ENCODE results near the gene SMYD2. TPM values are rescaled to one million over a fixed set of nuclear protein-coding genes. Genes with fewer than 3 reads are reported as not detected.

SMYD2 gene
- total RNA-seq, 1 experiment from 2014 or later: 109 TPM

GRCh38 chr1:214295934-214296333 is 15.0 kb downstream of the SMYD2 start:
- DNase-seq (ENCODE audit: low read depth): no peak
- in situ Hi-C loops (cut with HindIII; ENCODE audit: low pct_unique_long_range_greater_than_20kb, low sequenced_read_pairs): no loop called here

GRCh38 chr1:214296860-214297745 is 16.1 kb downstream of the SMYD2 start:
- peak; percentile 64 for DNase-seq (ENCODE audit: low read depth)
- in situ Hi-C loops (cut with HindIII; ENCODE audit: low pct_unique_long_range_greater_than_20kb, low sequenced_read_pairs): no loop called here

- in situ Hi-C loops (cut with HindIII; ENCODE audit: low pct_unique_long_range_greater_than_20kb, low sequenced_read_pairs): no loop called here
- no peak for DNase-seq (ENCODE audit: low read depth)
Measured at GRCh38 chr1:214300149-214300780, 19.3 kb downstream of the SMYD2 start.

- in situ Hi-C loops (cut with HindIII; ENCODE audit: low pct_unique_long_range_greater_than_20kb, low sequenced_read_pairs): no loop called here
- DNase-seq (ENCODE audit: low read depth): no peak
Measured at GRCh38 chr1:214301526-214301925, 20.6 kb downstream of the SMYD2 start.

- in situ Hi-C loops (cut with HindIII; ENCODE audit: low pct_unique_long_range_greater_than_20kb, low sequenced_read_pairs): no loop called here
- no peak for DNase-seq (ENCODE audit: low read depth)
Measured at GRCh38 chr1:214303141-214303930, 22.4 kb downstream of the SMYD2 start.

- DNase-seq (ENCODE audit: low read depth): no peak
- in situ Hi-C loops (cut with HindIII; ENCODE audit: low pct_unique_long_range_greater_than_20kb, low sequenced_read_pairs): no loop called here
Measured at GRCh38 chr1:214305164-214305751, 24.3 kb downstream of the SMYD2 start.

- in situ Hi-C loops (cut with HindIII; ENCODE audit: low pct_unique_long_range_greater_than_20kb, low sequenced_read_pairs): no loop called here
- no peak for DNase-seq (ENCODE audit: low read depth)
Measured at GRCh38 chr1:214306269-214306668, 25.3 kb downstream of the SMYD2 start.

GRCh38 chr1:214310010-214310409 is 29.1 kb downstream of the SMYD2 start:
- in situ Hi-C loops (cut with HindIII; ENCODE audit: low pct_unique_long_range_greater_than_20kb, low sequenced_read_pairs): no loop called here
- DNase-seq (ENCODE audit: low read depth): no peak

- in situ Hi-C loops (cut with HindIII; ENCODE audit: low pct_unique_long_range_greater_than_20kb, low sequenced_read_pairs): no loop called here
- DNase-seq (ENCODE audit: low read depth): no peak
Measured at GRCh38 chr1:214310777-214311690, 30.1 kb downstream of the SMYD2 start.

GRCh38 chr1:214312530-214313051 is 31.6 kb downstream of the SMYD2 start:
- in situ Hi-C loops (cut with HindIII; ENCODE audit: low pct_unique_long_range_greater_than_20kb, low sequenced_read_pairs): no loop called here
- no peak for DNase-seq (ENCODE audit: low read depth)

GRCh38 chr1:214314178-214314843 is 33.4 kb downstream of the SMYD2 start:
- in situ Hi-C loops (cut with HindIII; ENCODE audit: low pct_unique_long_range_greater_than_20kb, low sequenced_read_pairs): no loop called here
- no peak for DNase-seq (ENCODE audit: low read depth)

GRCh38 chr1:214316593-214316992 is 35.6 kb downstream of the SMYD2 start:
- peak; percentile 78 for DNase-seq (ENCODE audit: low read depth)
- in situ Hi-C loops (cut with HindIII; ENCODE audit: low pct_unique_long_range_greater_than_20kb, low sequenced_read_pairs): no loop called here

GRCh38 chr1:214317300-214317699 is 36.3 kb downstream of the SMYD2 start:
- in situ Hi-C loops (cut with HindIII; ENCODE audit: low pct_unique_long_range_greater_than_20kb, low sequenced_read_pairs): no loop called here
- DNase-seq (ENCODE audit: low read depth): no peak

- in situ Hi-C loops (cut with HindIII; ENCODE audit: low pct_unique_long_range_greater_than_20kb, low sequenced_read_pairs): no loop called here
Measured at GRCh38 chr1:214317734-214318133, 36.8 kb downstream of the SMYD2 start.

GRCh38 chr1:214318356-214318755 is 37.4 kb downstream of the SMYD2 start:
- no peak for DNase-seq (ENCODE audit: low read depth)

More at GRCh38 chr1:214317734-214318133, 36.8 kb downstream of the SMYD2 start:
- DNase-seq (ENCODE audit: low read depth): no peak

GRCh38 chr1:214318956-214319736 is 38.2 kb downstream of the SMYD2 start:
- DNase-seq (ENCODE audit: low read depth): no peak
- in situ Hi-C loops (cut with HindIII; ENCODE audit: low pct_unique_long_range_greater_than_20kb, low sequenced_read_pairs): no loop called here

More at GRCh38 chr1:214318356-214318755, 37.4 kb downstream of the SMYD2 start:
- in situ Hi-C loops (cut with HindIII; ENCODE audit: low pct_unique_long_range_greater_than_20kb, low sequenced_read_pairs): no loop called here
